DOHH2 (cell line): ENCODE data around the gene AZIN2.

Source experiments
- H3F3A ChIP-seq: fragments of 200-600 bp; sonication (generic), shearing (Covaris generic); 2 replicates; pipeline ENCODE4 v1.6.0; 2016; ENCODE audit warnings: antibody characterized with exemption, mild to moderate bottlenecking; ENCODE audit not compliant: control insufficient read depth, insufficient read depth
- H3K27ac ChIP-seq: fragments of 200-600 bp; sonication (generic); 2 replicates; pipeline ENCODE4 v1.5.1; 2014; ENCODE audit warnings: low read depth, mild to moderate bottlenecking, low read length, moderate library complexity
- H3K27me3 ChIP-seq: fragments of 200-600 bp; sonication (generic); 2 replicates; pipeline ENCODE4 v1.6.1; 2014; ENCODE audit warnings: mild to moderate bottlenecking, low read length, mixed read lengths; ENCODE audit not compliant: control insufficient read depth
- H3K36me3 ChIP-seq: fragments of 200-600 bp; sonication (generic); 2 replicates; pipeline ENCODE4 v1.6.1; 2014; ENCODE audit warnings: mild to moderate bottlenecking, low read length, moderate library complexity, mixed read lengths; ENCODE audit not compliant: control insufficient read depth
- H3K4me1 ChIP-seq: fragments of 200-600 bp; sonication (generic); 2 replicates; pipeline ENCODE4 v1.6.1; 2014; ENCODE audit warnings: mild to moderate bottlenecking, low read length, mixed read lengths; ENCODE audit not compliant: control insufficient read depth
- H3K4me2 ChIP-seq: fragments of 200-600 bp; sonication (generic); 2 replicates; pipeline ENCODE4 v1.6.0; 2014; ENCODE audit warnings: mild to moderate bottlenecking, low read length, moderate library complexity
- H3K4me3 ChIP-seq: fragments of 200-600 bp; sonication (generic); 2 replicates; pipeline ENCODE4 v1.5.1; 2014; ENCODE audit warnings: mild to moderate bottlenecking, low read length, mixed read lengths
- H3K79me2 ChIP-seq: fragments of 200-600 bp; sonication (generic); 2 replicates; pipeline ENCODE4 v1.6.1; 2014; ENCODE audit warnings: mild to moderate bottlenecking, low read length, mixed read lengths; ENCODE audit not compliant: control insufficient read depth
- H3K9me2 ChIP-seq: fragments of 200-600 bp; sonication (generic); replicated peaks from 2 replicates; pipeline ENCODE4 v1.6.1; 2014; ENCODE audit warnings: mild to moderate bottlenecking, low read length, mixed read lengths; ENCODE audit not compliant: control insufficient read depth
- H3K9me3 ChIP-seq: fragments of 200-600 bp; sonication (generic); 2 replicates; pipeline ENCODE4 v1.6.1; 2014; ENCODE audit warnings: antibody characterized with exemption, low read length, mixed read lengths; ENCODE audit not compliant: control insufficient read depth, insufficient read depth
- H4K20me1 ChIP-seq: fragments of 200-600 bp; sonication (generic); 2 replicates; pipeline ENCODE4 v1.6.0; 2014; ENCODE audit warnings: low read depth, mild to moderate bottlenecking, antibody characterized with exemption, low read length, moderate library complexity; ENCODE audit not compliant: control insufficient read depth, insufficient read depth
- CTCF ChIP-seq: fragments of 200-600 bp; sonication (generic); IDR thresholded peaks from one replicate; pipeline ENCODE4 v1.5.1; 2014; ENCODE audit warnings: antibody characterized with exemption, mild to moderate bottlenecking, low read depth, low read length; ENCODE audit not compliant: poor library complexity, severe bottlenecking
- EZH2phosphoT487 ChIP-seq: fragments of 200-600 bp; sonication (generic); IDR thresholded peaks from 2 replicates; pipeline ENCODE4 v1.6.1; 2017; ENCODE audit warnings: borderline replicate concordance, mild to moderate bottlenecking, antibody characterized with exemption, low read length, moderate library complexity, mixed read lengths

AZIN2 gene

DNA sequence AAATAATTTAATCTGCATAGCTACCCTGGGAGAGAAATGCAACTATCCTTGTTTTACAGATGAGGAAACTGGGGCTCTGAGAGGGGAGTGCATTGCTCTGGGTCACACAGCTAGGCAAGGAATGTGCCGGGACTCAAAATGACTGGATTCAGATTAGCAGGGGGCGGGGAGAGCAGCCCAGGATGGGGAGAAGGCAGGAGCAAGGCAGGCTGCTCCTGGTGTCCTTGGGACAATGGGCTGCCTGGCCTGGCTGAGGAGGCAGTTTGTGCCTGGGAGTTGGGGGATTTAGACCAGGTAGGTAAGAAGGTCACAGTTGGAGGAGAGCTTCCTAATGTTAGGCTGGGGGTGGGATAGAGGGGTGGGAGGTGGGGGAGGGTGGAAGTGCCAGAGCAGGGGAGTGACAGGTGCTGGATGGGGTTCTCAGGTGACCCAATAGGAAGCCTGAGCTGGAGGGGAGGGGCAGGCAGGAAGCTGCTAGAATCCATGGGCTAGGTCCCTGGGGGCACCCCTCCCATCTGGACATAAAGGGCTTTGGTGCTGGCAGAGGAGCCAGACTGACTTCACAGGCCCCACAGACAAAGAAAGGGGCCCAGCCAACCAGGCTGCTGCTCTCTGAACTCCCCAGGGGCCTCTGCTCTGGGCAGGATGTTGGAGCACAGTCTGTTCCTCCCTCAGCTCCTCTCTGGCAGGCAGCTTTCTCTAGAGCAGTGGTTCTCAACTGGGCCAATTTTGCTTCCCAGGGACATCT, 71.9 kb downstream of the AZIN2 start:
- TF ChIP-seq CTCF (no peak), EZH2phosphoT487 (no peak)
- H3K4me1 ChIP-seq, result peaks cover 13% of the 10 kb centered on the region
- no peaks in the 10 kb centered on the region for H3K9me3 ChIP-seq
- no peaks in the 10 kb centered on the region for H3K36me3 ChIP-seq
- H4K20me1 ChIP-seq, result no peaks in the 10 kb centered on the region; the same call in 1 of the 2 replicates
- peak overlapping the region; percentile 33 for H3K4me2 ChIP-seq
- no peaks in the 10 kb centered on the region for H3K27me3 ChIP-seq
- H3F3A ChIP-seq, result no peaks in the 10 kb centered on the region
- H3K79me2 ChIP-seq, result no peaks in the 10 kb centered on the region
- no peak overlapping the region for H3K27ac ChIP-seq
- H3K4me3 ChIP-seq, result no peak overlapping the region
- no peaks in the 10 kb centered on the region for H3K9me2 ChIP-seq

- no peaks in the 10 kb centered on the region for H3K36me3 ChIP-seq
- peaks cover 13% of the 10 kb centered on the region for H3K4me1 ChIP-seq
- H3K27ac ChIP-seq, result no peak overlapping the region
- H3K27me3 ChIP-seq, result no peaks in the 10 kb centered on the region
- H3K4me2 ChIP-seq, result peak overlapping the region; percentile 33; the same call in 1 of the 2 replicates
- no peaks in the 10 kb centered on the region for H3K79me2 ChIP-seq
- H4K20me1 ChIP-seq, result no peaks in the 10 kb centered on the region; the same call in 1 of the 2 replicates
- TF ChIP-seq EZH2phosphoT487 (no peak), CTCF (no peak)
- no peaks in the 10 kb centered on the region for H3F3A ChIP-seq
- H3K9me3 ChIP-seq, result no peaks in the 10 kb centered on the region
- no peaks in the 10 kb centered on the region for H3K9me2 ChIP-seq
- H3K4me3 ChIP-seq, result no peak overlapping the region
Measured at GRCh38 chr1:33153650-33154049, 72.7 kb downstream of the AZIN2 start.

GRCh38 chr1:33155877-33156538, 75.1 kb downstream of the AZIN2 start:
- TF ChIP-seq CTCF (no peak), EZH2phosphoT487 (no peak)
- Histone ChIP-seq H3K4me1 (peaks cover 13% of the 10 kb centered on the region), H3K27me3 (no peaks in the 10 kb centered on the region), H3K36me3 (no peaks in the 10 kb centered on the region), H4K20me1 (no peaks in the 10 kb centered on the region; the same call in 1 of the 2 replicates), H3K9me3 (no peaks in the 10 kb centered on the region), H3K9me2 (no peaks in the 10 kb centered on the region), H3K79me2 (no peaks in the 10 kb centered on the region), H3F3A (no peaks in the 10 kb centered on the region), H3K4me3 (no peak overlapping the region), H3K4me2 (no peak overlapping the region), H3K27ac (no peak overlapping the region)
